GM12891 (cell line): ENCODE data around the gene LRRC3B.

Source experiments
- PAX5 ChIP-seq: IDR thresholded peaks from 2 replicates; pipeline ENCODE4 v1.6.1; 2011; ENCODE audit warnings: low read length, moderate library complexity, mild to moderate bottlenecking; ENCODE audit not compliant: insufficient read depth, severe bottlenecking
- POLR2A ChIP-seq: IDR thresholded peaks from 2 replicates; pipeline ENCODE4 v1.6.1; 2011; ENCODE audit warnings: low read depth, low read length, control low read depth
- POLR2AphosphoS5 ChIP-seq: IDR thresholded peaks from 2 replicates; pipeline ENCODE4 v1.6.1; 2011; ENCODE audit warnings: low read depth, low read length, control low read depth
- POU2F2 ChIP-seq: IDR thresholded peaks from 2 replicates; pipeline ENCODE4 v1.6.1; 2011; ENCODE audit warnings: low read depth, mild to moderate bottlenecking, control low read depth, low read length, moderate library complexity
- SPI1 ChIP-seq: IDR thresholded peaks from 2 replicates; pipeline ENCODE4 v1.6.1; 2011; ENCODE audit warnings: low read depth, low read length, control low read depth
- TAF1 ChIP-seq: IDR thresholded peaks from 2 replicates; pipeline ENCODE4 v1.6.1; 2011; ENCODE audit warnings: low read depth, low read length, control low read depth

- no peak for TF ChIP-seq SPI1
- TF ChIP-seq POLR2AphosphoS5: no peak
- TF ChIP-seq TAF1: no peak
- TF ChIP-seq POLR2A: no peak
- no peak for TF ChIP-seq PAX5
- no peak for TF ChIP-seq POU2F2
Observed at GRCh38 chr3:26621176-26621575, 1.4 kb upstream of the LRRC3B start.
